ENCODE results near the gene TENM3. TPM values are rescaled to one million over a fixed set of nuclear protein-coding genes. Genes with fewer than 3 reads are reported as not detected.

TENM3 gene
- polyA plus RNA-seq, 1 of the 3 experiments (the other 2 are of a cell fraction): 10.4 TPM

- H3K9ac ChIP-seq: no peak overlapping the region
- WGBS (ENCODE audit: low lambda C conversion rate): 77% methylated on average over 1 of the region's 1 CpG
These were observed 183.7 kb downstream of the TENM3 start for GRCh38 chr4:182426901-182427300.

GRCh38 chr4:182427554-182427953 is 184.4 kb downstream of the TENM3 start:
- H4K20me1 ChIP-seq (ENCODE audit: insufficient read depth): no peaks in the 10 kb centered on the region
- H3K79me2 ChIP-seq (ENCODE audit: insufficient read depth): no peaks in the 10 kb centered on the region
- H3F3A ChIP-seq (replicated peaks; ENCODE audit: insufficient read depth): no peaks in the 10 kb centered on the region
- no peak for DNase-seq
- H3K4me3 ChIP-seq (ENCODE audit: low read depth in 2 of 2, low read length in 1 of 2): no peak overlapping the region
- 62% methylated on average over 2 of the region's 2 CpGs for WGBS (ENCODE audit: low lambda C conversion rate)
- no peaks in the 10 kb centered on the region for H3K36me3 ChIP-seq (replicated peaks in 1 of 2; ENCODE audit: control insufficient read depth in 1 of 2, insufficient read depth in 2 of 2, low read length in 1 of 2)
- no peaks in the 10 kb centered on the region; a peak in 2 of 4 replicates for H3K4me1 ChIP-seq (ENCODE audit: control insufficient read depth in 1 of 2, insufficient read depth in 2 of 2, low read depth in 1 of 2, low read length in 1 of 2)
- no peaks in the 10 kb centered on the region for H3K27me3 ChIP-seq (ENCODE audit: insufficient read depth)
- H3K9me2 ChIP-seq: no peaks in the 10 kb centered on the region
- TF ChIP-seq PBX3 (IDR thresholded peaks at IDR 0.05): 0 out of 2 replicates have a peak, but pooled peaks have one; percentile 3
- peak; percentile 32; the same call in 1 of the 2 replicates for TF ChIP-seq NFIC (IDR thresholded peaks at IDR 0.05; ENCODE audit: borderline replicate concordance)
- TF ChIP-seq NRF1 (IDR thresholded peaks at IDR 0.05; ENCODE audit: low read depth, low read length): no peak
- TF ChIP-seq TCF12 (IDR thresholded peaks at IDR 0.05): peak; percentile 46; the same call in 1 of the 2 replicates
- TF ChIP-seq MEF2A (IDR thresholded peaks at IDR 0.05; ENCODE audit: borderline replicate concordance, low read depth): 0 out of 2 replicates have a peak, but pooled peaks have one; percentile 36
- peak; percentile 28; the same call in 1 of the 2 replicates for TF ChIP-seq FOSL2 (IDR thresholded peaks at IDR 0.05; ENCODE audit: borderline replicate concordance, low read depth)
- no peaks in the 10 kb centered on the region for H3K9me3 ChIP-seq
- CTCF ChIA-PET: no interaction called here
- H3K9ac ChIP-seq: no peak overlapping the region
- H2AFZ ChIP-seq (ENCODE audit: low read depth): no peak overlapping the region
- POLR2A ChIA-PET: no interaction called here
- peak overlapping the region in 1 of 2 experiments; percentile 64; a peak in 1 of 4 replicates for H3K27ac ChIP-seq (ENCODE audit: low read depth in 2 of 2, low read length in 1 of 2)
- no peak overlapping the region for H3K4me2 ChIP-seq

More at GRCh38 chr4:182426901-182427300, 183.7 kb downstream of the TENM3 start:
- Histone ChIP-seq H3K27ac (ENCODE audit: low read depth in 2 of 2, low read length in 1 of 2) (peak overlapping the region in 1 of 2 experiments; percentile 64; a peak in 1 of 4 replicates), H4K20me1 (ENCODE audit: insufficient read depth) (no peaks in the 10 kb centered on the region), H2AFZ (ENCODE audit: low read depth) (no peak overlapping the region), H3K36me3 (replicated peaks in 1 of 2; ENCODE audit: control insufficient read depth in 1 of 2, insufficient read depth in 2 of 2, low read length in 1 of 2) (no peaks in the 10 kb centered on the region), H3K79me2 (ENCODE audit: insufficient read depth) (no peaks in the 10 kb centered on the region), H3K4me3 (ENCODE audit: low read depth in 2 of 2, low read length in 1 of 2) (no peak overlapping the region), H3K4me1 (ENCODE audit: control insufficient read depth in 1 of 2, insufficient read depth in 2 of 2, low read depth in 1 of 2, low read length in 1 of 2) (no peaks in the 10 kb centered on the region; a peak in 2 of 4 replicates), H3K9me3 (no peaks in the 10 kb centered on the region), H3F3A (replicated peaks; ENCODE audit: insufficient read depth) (no peaks in the 10 kb centered on the region), H3K4me2 (no peak overlapping the region), H3K27me3 (ENCODE audit: insufficient read depth) (no peaks in the 10 kb centered on the region), H3K9me2 (no peaks in the 10 kb centered on the region)
- TF ChIP-seq POLR2AphosphoS5 (IDR thresholded peaks at IDR 0.05; ENCODE audit: low read depth, low read length) (no peak), RXRA (IDR thresholded peaks at IDR 0.05; ENCODE audit: borderline replicate concordance, low read depth) (no peak), MXI1 (IDR thresholded peaks at IDR 0.05; ENCODE audit: low read depth, low read length) (no peak), SMC3 (IDR thresholded peaks at IDR 0.05; ENCODE audit: low read depth, low read length) (no peak), EZH2phosphoT487 (IDR thresholded peaks at IDR 0.05; ENCODE audit: borderline replicate concordance, low read depth) (no peak), IRF3 (IDR thresholded peaks at IDR 0.05; ENCODE audit: low read depth, low read length) (no peak), TCF12 (IDR thresholded peaks at IDR 0.05) (no peak), FOXJ3 (CRISPR knock-in tag; IDR thresholded peaks at IDR 0.05) (no peak)
- ChIA-PET POLR2A (no interaction called here), CTCF (no interaction called here)
- no peak for DNase-seq
